ENCODE measurements around the gene KCNH2.

DNA sequence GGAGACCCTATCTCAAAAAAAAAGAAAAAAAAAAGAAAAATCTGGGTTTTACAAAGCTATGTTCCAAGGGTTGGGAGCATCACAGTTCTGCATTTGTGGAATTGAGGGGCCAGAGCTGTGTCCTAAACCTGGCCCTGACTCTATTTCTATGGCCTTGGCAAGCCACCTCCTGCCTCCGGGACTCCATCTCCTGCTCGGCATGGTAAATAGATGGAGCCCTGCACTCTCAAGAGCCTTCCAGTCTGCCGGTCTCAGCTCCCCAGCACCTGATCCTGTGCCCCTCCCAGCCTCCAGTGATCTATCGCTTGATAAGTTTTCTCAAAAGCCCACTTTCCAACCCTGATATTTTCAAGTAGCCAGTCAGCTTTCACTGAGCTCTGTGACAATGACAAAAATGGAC is 43.0 kb downstream of the KCNH2 start:
- TF ChIP-seq POLR2A (IDR thresholded peaks at IDR 0.05; ENCODE audit: low read depth, low read length) (no peak), POLR2AphosphoS5 (IDR thresholded peaks at IDR 0.05; ENCODE audit: low read depth, low read length) (no peak), SPI1 (IDR thresholded peaks at IDR 0.05; ENCODE audit: low read depth, low read length) (no peak), TAF1 (IDR thresholded peaks at IDR 0.05; ENCODE audit: low read depth, low read length) (no peak), POU2F2 (IDR thresholded peaks at IDR 0.05; ENCODE audit: low read depth, low read length) (no peak)
